GM12878 (cell line): ENCODE measurements around the gene PIP5KL1.

Source experiments
- JUND ChIP-seq: IDR thresholded peaks from 2 replicates; pipeline ENCODE4 v1.6.1; 2012; ENCODE audit warnings: low read depth, mild to moderate bottlenecking, low read length, improper control_type of control experiment, moderate library complexity
- POLR2A ChIP-seq: IDR thresholded peaks from 2 replicates; pipeline ENCODE4 v1.6.1; 2011; ENCODE audit warnings: low read depth, mild to moderate bottlenecking, low read length
- POLR2AphosphoS5 ChIP-seq: IDR thresholded peaks from 2 replicates; pipeline ENCODE4 v1.6.1; 2011; ENCODE audit warnings: mild to moderate bottlenecking, low read length, inconsistent platforms
- TF ChIP-seq, protein P1 (sequence below): IDR thresholded peaks from 2 replicates; pipeline ENCODE4 v1.6.1; 2012; ENCODE audit warnings: low read depth, low read length, improper control_type of control experiment
- TF ChIP-seq, protein P2 (sequence below), 3 experiments: IDR thresholded peaks in 2 of 3; conservative IDR thresholded peaks in 1 of 3; 2 replicates each; pipeline ENCODE4 v1.5.1; 2011; ENCODE audit warnings: low read depth in 3 of 3, low read length in 3 of 3, mild to moderate bottlenecking in 3 of 3, control low read depth in 2 of 3, moderate library complexity in 2 of 3, inconsistent platforms in 1 of 3, mixed read lengths in 1 of 3; ENCODE audit not compliant: control insufficient read depth in 2 of 3, insufficient read depth in 1 of 3; ENCODE audit errors: extremely low read depth in 1 of 3

DNA sequence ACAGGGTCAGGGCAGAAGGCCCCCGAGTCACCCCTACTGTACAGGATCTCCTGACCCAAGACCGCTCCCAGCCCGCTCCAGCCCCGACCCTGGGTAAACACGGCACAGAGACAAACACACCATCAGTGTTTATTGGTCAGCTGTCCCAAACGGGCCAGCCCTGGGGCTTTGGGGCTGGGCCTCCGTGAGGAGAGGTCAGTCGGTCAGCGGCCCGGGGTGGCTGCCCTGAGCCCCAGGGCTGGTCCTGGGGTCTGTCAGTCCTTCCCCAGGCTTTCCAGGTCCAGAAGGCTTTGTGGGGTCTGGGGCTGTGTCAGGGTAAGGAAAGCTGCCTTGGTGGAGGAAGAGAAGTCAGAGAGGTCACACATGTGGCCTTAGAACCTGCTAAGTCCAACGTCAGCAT is 4.4 kb upstream of the PIP5KL1 start:
- TF ChIP-seq POLR2A (no peak), JUND (no peak), POLR2AphosphoS5 (no peak)
- TF ChIP-seq, protein P1, sequence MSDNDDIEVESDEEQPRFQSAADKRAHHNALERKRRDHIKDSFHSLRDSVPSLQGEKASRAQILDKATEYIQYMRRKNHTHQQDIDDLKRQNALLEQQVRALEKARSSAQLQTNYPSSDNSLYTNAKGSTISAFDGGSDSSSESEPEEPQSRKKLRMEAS, result no peak
- TF ChIP-seq, protein P2, sequence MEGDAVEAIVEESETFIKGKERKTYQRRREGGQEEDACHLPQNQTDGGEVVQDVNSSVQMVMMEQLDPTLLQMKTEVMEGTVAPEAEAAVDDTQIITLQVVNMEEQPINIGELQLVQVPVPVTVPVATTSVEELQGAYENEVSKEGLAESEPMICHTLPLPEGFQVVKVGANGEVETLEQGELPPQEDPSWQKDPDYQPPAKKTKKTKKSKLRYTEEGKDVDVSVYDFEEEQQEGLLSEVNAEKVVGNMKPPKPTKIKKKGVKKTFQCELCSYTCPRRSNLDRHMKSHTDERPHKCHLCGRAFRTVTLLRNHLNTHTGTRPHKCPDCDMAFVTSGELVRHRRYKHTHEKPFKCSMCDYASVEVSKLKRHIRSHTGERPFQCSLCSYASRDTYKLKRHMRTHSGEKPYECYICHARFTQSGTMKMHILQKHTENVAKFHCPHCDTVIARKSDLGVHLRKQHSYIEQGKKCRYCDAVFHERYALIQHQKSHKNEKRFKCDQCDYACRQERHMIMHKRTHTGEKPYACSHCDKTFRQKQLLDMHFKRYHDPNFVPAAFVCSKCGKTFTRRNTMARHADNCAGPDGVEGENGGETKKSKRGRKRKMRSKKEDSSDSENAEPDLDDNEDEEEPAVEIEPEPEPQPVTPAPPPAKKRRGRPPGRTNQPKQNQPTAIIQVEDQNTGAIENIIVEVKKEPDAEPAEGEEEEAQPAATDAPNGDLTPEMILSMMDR (IDR thresholded peaks at IDR 0.05 in 2 of 3, conservative IDR thresholded peaks at IDR 0.05 in 1 of 3; ENCODE audit: control insufficient read depth in 2 of 3, extremely low read depth in 1 of 3, insufficient read depth in 1 of 3, low read depth in 3 of 3, low read length in 3 of 3), result no peak
